ENCODE results near the gene AARS1. TPM values are rescaled to one million over a fixed set of nuclear protein-coding genes. Genes with fewer than 3 reads are reported as not detected.
"Not testable (repeated sequence)": the region's sequence is repeated elsewhere in the genome, so short reads cannot be mapped to it uniquely, and the experiment has no call there.

The AARS1 gene
- total and polyA plus RNA-seq, 2 of the 8 experiments (the other 6 are each of a cell fraction or from before 2014, with no cell fraction given) = 130 to 235 TPM

DNA sequence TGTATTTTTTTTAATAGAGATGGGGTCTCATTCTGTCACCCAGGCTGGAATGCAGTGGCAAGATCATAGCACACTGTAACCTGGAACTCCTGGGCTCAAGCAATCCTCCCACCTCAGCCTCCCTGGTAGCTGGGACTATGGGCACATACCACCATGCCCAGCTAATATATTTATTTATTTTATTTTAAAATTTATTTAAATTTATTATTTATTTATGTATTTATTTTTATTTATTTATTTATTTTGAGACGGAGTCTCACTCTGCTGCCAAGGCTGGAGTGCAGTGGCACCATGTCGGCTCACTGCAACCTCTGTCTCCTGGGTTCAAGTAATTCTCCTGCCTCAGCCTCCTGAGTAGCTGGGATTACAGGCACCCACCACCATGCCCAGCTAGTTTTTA, 18.4 kb upstream of the AARS1 start:
- not testable (repeated sequence) for H2BK20ac ChIP-seq (ENCODE audit: low read length); H3K27ac ChIP-seq (ENCODE audit: low read depth, low read length); H3K4me3 ChIP-seq (ENCODE audit: extremely low read depth in 1 of 4, insufficient read depth in 2 of 4, low read depth in 3 of 4, low read length in 4 of 4); H3K4me1 ChIP-seq (replicated peaks in 1 of 4; ENCODE audit: control insufficient read depth in 3 of 4, insufficient read depth in 4 of 4, low read length in 3 of 4); H3K9me3 ChIP-seq (ENCODE audit: insufficient read depth in 2 of 2, low read depth in 1 of 2, low read length in 1 of 2); DNase-seq (ENCODE audit: low read depth in 1 of 2, low spot score in 2 of 2); H2AK5ac ChIP-seq (ENCODE audit: low read depth, low read length); H2BK120ac ChIP-seq (replicated peaks; ENCODE audit: low read depth, low read length); H3K4ac ChIP-seq (replicated peaks; ENCODE audit: insufficient read length, low read depth, low read length); H3K4me2 ChIP-seq (ENCODE audit: insufficient read depth in 1 of 2, low read depth in 2 of 2, low read length in 2 of 2); H3K79me1 ChIP-seq (ENCODE audit: low read depth, low read length); H3K36me3 ChIP-seq (ENCODE audit: control insufficient read depth in 2 of 4, insufficient read depth in 4 of 4, low read length in 3 of 4); H3K23ac ChIP-seq (ENCODE audit: insufficient read length); H3K9ac ChIP-seq (replicated peaks in 1 of 4; ENCODE audit: extremely low read depth in 1 of 4, low read depth in 3 of 4, low read length in 3 of 4); H2BK15ac ChIP-seq (ENCODE audit: low read length); H3K56ac ChIP-seq (replicated peaks; ENCODE audit: insufficient read length, low read depth, low read length); H2BK12ac ChIP-seq (ENCODE audit: low read depth, low read length); H4K20me1 ChIP-seq (replicated peaks in 1 of 2; ENCODE audit: control insufficient read depth in 1 of 2, insufficient read depth in 2 of 2, low read length in 2 of 2); H2AFZ ChIP-seq (ENCODE audit: low read length); H4K91ac ChIP-seq (replicated peaks; ENCODE audit: insufficient read length, low read length); H3K27me3 ChIP-seq (replicated peaks in 1 of 4; ENCODE audit: control insufficient read depth in 3 of 4, extremely low read depth in 1 of 4, insufficient read depth in 3 of 4, low read length in 3 of 4); H4K8ac ChIP-seq (ENCODE audit: extremely low read depth, insufficient read depth, low read length); H3K18ac ChIP-seq (ENCODE audit: extremely low read depth, low read length); H4K5ac ChIP-seq (ENCODE audit: insufficient read length, low read depth, low read length); H2BK5ac ChIP-seq (ENCODE audit: low read depth, low read length); H3K14ac ChIP-seq (ENCODE audit: insufficient read length); H3K23me2 ChIP-seq (ENCODE audit: low read depth, low read length); FAIRE-seq
- WGBS, 2 experiments (ENCODE audit: extremely low coverage in 1 of 2, insufficient coverage in 1 of 2, insufficient read length in 1 of 2, insufficient replicate concordance in 2 of 2, low coverage in 1 of 2, low lambda C conversion rate in 2 of 2, missing lambda C conversion rate in 1 of 2) = 100% methylated on average over 2 of the region's 2 CpGs; no CpG with 5 or more reads in 1 of the 2 experiments
- ChIA-PET POLR2A (ENCODE audit: partially characterized antibody) (interaction anchor here (0.6 to 3.1 kb wide), 5 partner anchors 9 to 32 kb away, joined by 3 to 11 read pairs (median 5); partner anchors contain the start of genes AARS1 and DDX19B), CTCF (ENCODE audit: partially characterized antibody) (interaction anchor here (1.7 kb wide), 1 partner anchor 23 kb away, joined by 4 read pairs; no protein-coding TSS in a partner anchor)
- peaks cover 0 to 38% of the 10 kb centered on the region in 2 experiments; a peak in 2 of 4 replicates for H3K79me2 ChIP-seq (ENCODE audit: control insufficient read depth in 1 of 2, insufficient read depth in 2 of 2, low read length in 2 of 2)

All from H1 (cell line).